ENCODE data around the gene HMGA1. TPM values are rescaled to one million over a fixed set of nuclear protein-coding genes. Genes with fewer than 3 reads are reported as not detected.

HMGA1 gene
- total RNA-seq, 1 donor from 2014 or later = 91.4 TPM

DNA sequence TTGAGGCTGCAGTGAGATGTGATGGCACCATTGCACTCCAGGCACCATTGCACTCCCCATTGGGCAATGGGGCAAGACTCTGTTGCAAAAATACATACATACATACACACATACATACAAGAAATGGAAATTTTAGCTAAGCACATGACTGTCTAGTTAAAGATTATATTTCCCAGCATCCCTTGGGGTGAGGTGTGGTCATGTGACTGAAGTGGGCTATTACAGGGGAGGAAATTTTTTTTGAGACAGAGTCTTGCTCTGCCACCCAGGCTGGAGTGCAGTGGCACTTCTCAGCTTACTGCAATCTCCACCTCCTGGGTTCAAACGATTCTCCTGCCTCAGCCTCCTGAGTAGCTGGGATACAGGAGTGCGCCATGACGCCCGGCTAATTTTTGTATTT lies 32.0 kb upstream of the HMGA1 start:
- H3K27me3 ChIP-seq (ENCODE audit: control insufficient read depth, insufficient read depth, low read length) = no peaks in the 10 kb centered on the region
- H3K36me3 ChIP-seq (ENCODE audit: control insufficient read depth, insufficient read depth, low read length) = no peaks in the 10 kb centered on the region
- DNase-seq (ENCODE audit: low read depth) (no peak), FAIRE-seq (no peak)
- TF ChIP-seq, protein P1, sequence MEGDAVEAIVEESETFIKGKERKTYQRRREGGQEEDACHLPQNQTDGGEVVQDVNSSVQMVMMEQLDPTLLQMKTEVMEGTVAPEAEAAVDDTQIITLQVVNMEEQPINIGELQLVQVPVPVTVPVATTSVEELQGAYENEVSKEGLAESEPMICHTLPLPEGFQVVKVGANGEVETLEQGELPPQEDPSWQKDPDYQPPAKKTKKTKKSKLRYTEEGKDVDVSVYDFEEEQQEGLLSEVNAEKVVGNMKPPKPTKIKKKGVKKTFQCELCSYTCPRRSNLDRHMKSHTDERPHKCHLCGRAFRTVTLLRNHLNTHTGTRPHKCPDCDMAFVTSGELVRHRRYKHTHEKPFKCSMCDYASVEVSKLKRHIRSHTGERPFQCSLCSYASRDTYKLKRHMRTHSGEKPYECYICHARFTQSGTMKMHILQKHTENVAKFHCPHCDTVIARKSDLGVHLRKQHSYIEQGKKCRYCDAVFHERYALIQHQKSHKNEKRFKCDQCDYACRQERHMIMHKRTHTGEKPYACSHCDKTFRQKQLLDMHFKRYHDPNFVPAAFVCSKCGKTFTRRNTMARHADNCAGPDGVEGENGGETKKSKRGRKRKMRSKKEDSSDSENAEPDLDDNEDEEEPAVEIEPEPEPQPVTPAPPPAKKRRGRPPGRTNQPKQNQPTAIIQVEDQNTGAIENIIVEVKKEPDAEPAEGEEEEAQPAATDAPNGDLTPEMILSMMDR (IDR thresholded peaks at IDR 0.05; ENCODE audit: insufficient read depth, low read length, severe bottlenecking) = no peak
- H3K4me3 ChIP-seq (ENCODE audit: low read depth, low read length) = no peak overlapping the region

DNA sequence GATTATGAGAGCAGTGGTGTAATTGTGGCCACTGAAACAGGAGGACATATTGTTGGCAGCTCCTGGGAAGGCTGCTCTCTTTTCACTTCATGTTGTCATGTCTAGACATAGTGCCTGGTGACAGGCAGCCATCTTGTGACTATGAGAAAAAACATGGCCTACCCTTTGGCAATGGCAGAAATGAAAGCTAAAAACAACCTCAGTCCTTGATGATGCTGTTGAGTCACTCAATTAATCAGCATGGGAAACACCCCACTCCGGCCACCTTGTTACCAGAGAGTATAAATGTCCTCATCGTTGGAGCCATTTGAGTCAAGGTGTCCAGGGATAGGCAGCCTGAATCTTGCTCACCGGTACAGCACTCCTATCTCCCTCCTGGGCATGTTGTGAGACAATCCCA lies 31.2 kb upstream of the HMGA1 start:
- peak; percentile 85 for DNase-seq (ENCODE audit: low read depth)
- TF ChIP-seq, protein P1 (IDR thresholded peaks at IDR 0.05; ENCODE audit: insufficient read depth, low read length, severe bottlenecking) = no peak
- no peaks in the 10 kb centered on the region for H3K36me3 ChIP-seq (ENCODE audit: control insufficient read depth, insufficient read depth, low read length)
- H3K27me3 ChIP-seq (ENCODE audit: control insufficient read depth, insufficient read depth, low read length) = no peaks in the 10 kb centered on the region
- no peak overlapping the region for H3K4me3 ChIP-seq (ENCODE audit: low read depth, low read length)
- FAIRE-seq = peak; percentile 72

DNA sequence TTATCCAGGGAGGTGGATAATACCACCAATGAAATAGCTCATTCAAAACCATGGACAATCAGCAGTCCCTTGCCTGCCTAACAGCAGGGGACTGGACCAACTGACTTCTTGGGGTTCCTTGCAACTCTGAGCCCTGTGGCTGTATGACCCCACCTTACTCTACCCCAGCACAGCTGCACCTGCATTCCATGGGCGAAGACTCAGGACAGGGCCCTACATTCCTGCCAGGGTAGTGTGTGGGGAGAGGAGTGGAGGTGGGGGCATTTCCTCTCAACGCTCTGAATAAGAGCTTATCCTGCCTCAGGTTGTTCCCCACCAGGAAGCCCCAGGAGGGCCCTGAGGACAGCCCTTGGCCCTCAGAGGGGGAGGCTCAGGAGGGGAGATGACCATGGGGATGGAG lies 30.8 kb upstream of the HMGA1 start:
- TF ChIP-seq, protein P1 (IDR thresholded peaks at IDR 0.05; ENCODE audit: insufficient read depth, low read length, severe bottlenecking) = no peak
- Histone ChIP-seq H3K36me3 (ENCODE audit: control insufficient read depth, insufficient read depth, low read length) (no peaks in the 10 kb centered on the region), H3K4me3 (ENCODE audit: low read depth, low read length) (no peak overlapping the region), H3K27me3 (ENCODE audit: control insufficient read depth, insufficient read depth, low read length) (no peaks in the 10 kb centered on the region)
- no peak for DNase-seq (ENCODE audit: low read depth)
- FAIRE-seq = no peak

DNA sequence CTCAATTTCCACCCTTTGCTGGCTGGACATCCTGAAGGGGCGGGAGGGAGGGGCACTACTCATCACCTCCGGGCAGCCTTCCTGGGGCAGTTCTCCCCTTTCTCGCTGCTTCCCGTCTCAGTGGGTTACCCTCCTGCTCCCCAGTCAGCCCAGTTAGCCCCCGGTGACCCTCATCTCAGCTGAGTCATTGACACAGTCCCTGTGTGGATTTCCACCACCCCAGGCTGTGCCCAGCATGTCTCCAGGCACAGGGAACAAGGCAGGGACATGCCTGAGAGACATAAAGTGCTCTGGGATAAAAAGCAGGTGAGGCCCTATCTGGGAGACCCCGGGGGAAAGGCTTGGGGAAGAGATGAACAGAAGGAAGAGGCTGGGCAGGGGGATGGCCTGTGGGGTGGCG lies 29.9 kb upstream of the HMGA1 start:
- H3K27me3 ChIP-seq (ENCODE audit: control insufficient read depth, insufficient read depth, low read length) = no peaks in the 10 kb centered on the region
- no peak for FAIRE-seq
- DNase-seq (ENCODE audit: low read depth) = no peak
- H3K4me3 ChIP-seq (ENCODE audit: low read depth, low read length) = no peak overlapping the region
- H3K36me3 ChIP-seq (ENCODE audit: control insufficient read depth, insufficient read depth, low read length) = no peaks in the 10 kb centered on the region
- TF ChIP-seq, protein P1 (IDR thresholded peaks at IDR 0.05; ENCODE audit: insufficient read depth, low read length, severe bottlenecking) = no peak

DNA sequence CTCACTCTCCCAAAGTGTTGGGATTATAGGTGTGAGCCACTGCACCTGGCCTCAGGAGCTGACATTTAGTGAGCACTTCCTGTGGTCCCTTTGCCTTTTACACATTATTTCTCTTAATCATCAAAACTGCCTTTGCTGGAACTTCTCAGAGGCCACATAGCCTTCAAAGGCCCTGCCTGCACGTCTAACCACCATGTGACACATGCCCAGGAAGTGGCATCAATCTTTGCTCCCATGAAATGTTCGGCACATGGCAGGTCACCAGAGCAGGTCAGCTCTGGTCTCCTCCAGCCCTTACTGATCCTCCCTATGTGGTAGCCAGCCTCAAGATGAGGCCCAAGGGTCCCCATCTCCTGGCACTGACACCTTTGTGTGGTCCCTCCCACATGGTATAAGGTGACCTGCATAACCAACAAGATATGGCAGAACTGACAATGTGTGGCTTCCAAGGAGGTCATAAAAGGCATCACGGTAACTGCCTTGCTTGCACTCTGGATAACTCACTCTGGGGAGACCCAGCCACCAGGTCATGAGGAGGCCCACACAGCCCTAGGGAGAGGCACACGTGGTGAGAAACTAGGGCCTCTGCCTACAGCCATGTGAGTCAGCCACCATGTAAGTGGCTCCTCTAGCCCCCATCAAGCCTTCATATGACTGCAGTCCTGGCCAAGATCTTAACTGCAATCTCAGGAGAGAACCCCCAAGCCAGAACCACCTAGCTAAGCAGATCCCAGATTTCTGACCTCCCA lies 28.8 kb upstream of the HMGA1 start:
- no peak for DNase-seq (ENCODE audit: low read depth)
- no peak for FAIRE-seq
- TF ChIP-seq, protein P1 (IDR thresholded peaks at IDR 0.05; ENCODE audit: insufficient read depth, low read length, severe bottlenecking) = no peak
- no peaks in the 10 kb centered on the region for H3K36me3 ChIP-seq (ENCODE audit: control insufficient read depth, insufficient read depth, low read length)
- H3K4me3 ChIP-seq (ENCODE audit: low read depth, low read length) = no peak overlapping the region
- H3K27me3 ChIP-seq (ENCODE audit: control insufficient read depth, insufficient read depth, low read length) = no peaks in the 10 kb centered on the region

DNA sequence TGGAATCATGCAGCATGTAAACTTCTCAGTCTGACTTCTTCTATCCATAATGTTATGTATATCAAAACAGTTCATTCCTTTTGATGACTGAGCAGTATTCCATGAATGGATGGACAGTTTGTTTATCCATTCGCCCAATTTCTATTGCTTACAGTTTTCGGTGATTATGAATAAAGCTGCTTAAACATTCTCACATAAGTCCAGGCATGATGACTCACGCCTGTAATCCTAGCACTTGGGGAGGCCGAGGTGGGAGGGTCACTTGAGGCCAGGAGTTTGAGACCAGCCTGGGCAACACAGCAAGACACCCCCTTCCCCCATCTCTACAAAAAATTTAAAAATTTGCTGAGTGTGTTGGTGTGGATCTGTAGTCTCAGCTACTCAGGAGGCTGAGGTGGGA lies 22.9 kb upstream of the HMGA1 start:
- DNase-seq (ENCODE audit: low read depth) (no peak), FAIRE-seq (no peak)
- Histone ChIP-seq H3K4me3 (ENCODE audit: low read depth, low read length) (no peak overlapping the region), H3K36me3 (ENCODE audit: control insufficient read depth, insufficient read depth, low read length) (no peaks in the 10 kb centered on the region), H3K27me3 (ENCODE audit: control insufficient read depth, insufficient read depth, low read length) (no peaks in the 10 kb centered on the region)
- TF ChIP-seq, protein P1 (IDR thresholded peaks at IDR 0.05; ENCODE audit: insufficient read depth, low read length, severe bottlenecking) = no peak
